ENCODE measurements around the gene MRPL55.

DNA sequence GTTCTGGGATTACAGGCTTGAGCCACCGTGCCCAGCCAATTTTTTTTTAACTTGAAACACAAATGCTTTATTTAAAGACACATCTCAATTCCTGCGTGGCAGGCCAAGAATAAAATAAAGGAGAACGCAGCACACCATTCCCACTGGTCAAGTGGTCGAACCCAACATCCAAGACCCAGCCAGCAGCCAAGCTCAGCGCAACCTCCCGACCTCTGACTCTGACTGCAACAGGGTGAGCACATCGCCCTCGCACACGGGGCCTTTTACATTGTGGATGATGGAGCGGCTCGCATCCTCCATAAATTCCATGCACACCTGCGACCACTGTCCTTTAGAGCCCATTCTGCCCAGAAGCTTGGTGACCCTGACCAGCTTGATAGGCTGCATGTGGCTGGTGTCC lies 25.5 kb upstream of the MRPL55 start:
- TF ChIP-seq MAX (IDR thresholded peaks at IDR 0.05): no peak
- TF ChIP-seq CTCF (IDR thresholded peaks at IDR 0.05 in 2 of 3, conservative IDR thresholded peaks at IDR 0.05 in 1 of 3; ENCODE audit: borderline replicate concordance in 1 of 3, insufficient read depth in 1 of 3, low read depth in 2 of 3, low read length in 2 of 3): no peak

Measured in HCT116 (cell line).